K562 (cell line): ENCODE results near the gene GLIS1. TPM values are rescaled to one million over a fixed set of nuclear protein-coding genes. Genes with fewer than 3 reads are reported as not detected.

Experiments used
- ATAC-seq: fragments of 200-7000 bp; cut with Tn5 transposase; 3 replicates; pipeline ENCODE4 v1.9.1; 2020; ENCODE audit warnings: moderate library complexity
- BruUV-seq: library from RNA; stranded (reverse); fragments of 400-500 nt; replicated peaks from 2 replicates; lab custom pipeline; 2021; lab: Mats Ljungman, UMichigan
- CTCF ChIA-PET: fragments of 300-600 bp; formaldehyde crosslinking; extraction: SDS; loops from one replicate; lab custom pipeline; 2021; ENCODE audit warnings: low intra/inter-chr PET ratio; lab: Yijun Ruan, JAX
- POLR2A ChIA-PET: fragments of 300-600, 350-650 bp; sonication (Branson Sonifier 250); formaldehyde crosslinking; extraction: SDS; loops from one replicate; lab custom pipeline; 2021; ENCODE audit warnings: antibody characterized with exemption, inconsistent platforms; lab: Yijun Ruan, JAX
- DNase-seq, 4 experiments: peaks; one replicate each; pipeline versions ENCODE4 v3.0.0 to v3.0.0-alpha.2; 2011 to 2018; ENCODE audit warnings: low spot score in 3 of 4, mixed read lengths in 3 of 4; ENCODE audit errors: extremely low read depth in 1 of 4
- FAIRE-seq: peaks from 2 replicates; lab custom pipeline; 2011; peaks lifted over from hg19 to GRCh38; lab: Jason Lieb, UNC
- H2AFZ ChIP-seq: 2 replicates; pipeline ENCODE4 v1.6.0; 2011; ENCODE audit warnings: low read depth, low read length, control low read depth, inconsistent platforms
- H3K27ac ChIP-seq: fragments of 200-600 bp; 3 replicates; pipeline ENCODE4 v1.8.0; 2011; ENCODE audit warnings: low read depth, mild to moderate bottlenecking, control low read depth, inconsistent platforms, low read length, moderate library complexity, mixed read lengths; ENCODE audit errors: extremely low read depth
- H3K27me3 ChIP-seq, 2 experiments: fragments of 300-600 bp in 1 of 2; 2 replicates in 1 of 2; 3 replicates in 1 of 2; pipeline versions ENCODE4 v1.6.0 to v1.8.0; 2011; ENCODE audit warnings: inconsistent platforms in 2 of 2, low read length in 2 of 2, mild to moderate bottlenecking in 1 of 2, mixed read lengths in 1 of 2, moderate library complexity in 1 of 2; ENCODE audit not compliant: control insufficient read depth in 2 of 2, insufficient read depth in 2 of 2
- H3K36me3 ChIP-seq: fragments of 300-600 bp; 3 replicates; pipeline ENCODE4 v1.8.0; 2011; ENCODE audit warnings: mild to moderate bottlenecking, low read length, inconsistent platforms; ENCODE audit not compliant: control insufficient read depth, insufficient read depth
- H3K4me1 ChIP-seq, 2 experiments: fragments of 200-600 bp in 1 of 2; replicated peaks in 1 of 2; 2 replicates in 1 of 2; 3 replicates in 1 of 2; pipeline versions ENCODE4 v1.5.1 to v1.8.0; 2011; ENCODE audit warnings: inconsistent platforms in 2 of 2, low read length in 2 of 2, mild to moderate bottlenecking in 1 of 2, mixed read lengths in 1 of 2, moderate library complexity in 1 of 2; ENCODE audit not compliant: control insufficient read depth in 2 of 2, insufficient read depth in 2 of 2
- H3K4me2 ChIP-seq: 2 replicates; pipeline ENCODE4 v1.6.1; 2011; ENCODE audit warnings: low read length, control low read depth, inconsistent platforms, mixed read lengths; ENCODE audit not compliant: insufficient read depth
- H3K4me3 ChIP-seq: fragments of 200-600 bp; sonication (generic), shearing (Covaris generic); 2 replicates; pipeline ENCODE4 v1.5.1; 2016; ENCODE audit warnings: control low read depth, inconsistent platforms
- H3K79me2 ChIP-seq: fragments of 200-600 bp; 3 replicates; pipeline ENCODE4 v1.8.0; 2011; ENCODE audit warnings: low read length, inconsistent platforms; ENCODE audit not compliant: control insufficient read depth, insufficient read depth
- H3K9ac ChIP-seq, 2 experiments: 2 replicates each; pipeline versions ENCODE4 v1.6.0 to v1.6.1; 2011; ENCODE audit warnings: low read depth in 2 of 2, low read length in 2 of 2, control low read depth in 1 of 2, inconsistent platforms in 1 of 2, mild to moderate bottlenecking in 1 of 2, mixed read lengths in 1 of 2; ENCODE audit not compliant: insufficient read depth in 1 of 2
- H3K9me1 ChIP-seq: one replicate; pipeline ENCODE4 v1.6.0; 2011; ENCODE audit warnings: inconsistent platforms, mild to moderate bottlenecking, low read length, moderate library complexity; ENCODE audit not compliant: control insufficient read depth, insufficient read depth
- H3K9me3 ChIP-seq: replicated peaks from 2 replicates; pipeline ENCODE4 v1.5.1; 2011; ENCODE audit warnings: low read depth, low read length, inconsistent platforms; ENCODE audit not compliant: control insufficient read depth, insufficient read depth
- H4K20me1 ChIP-seq: replicated peaks from 2 replicates; pipeline ENCODE4 v1.6.1; 2011; ENCODE audit warnings: low read length, inconsistent platforms, mixed read lengths; ENCODE audit not compliant: control insufficient read depth, insufficient read depth
- BMI1 ChIP-seq: fragments of 150-350 bp; IDR thresholded peaks from 2 replicates; pipeline ENCODE4 v1.6.1; 2014; ENCODE audit warnings: low read length
- DPF2 ChIP-seq: fragments of 450-650 bp; IDR thresholded peaks from 2 replicates; pipeline ENCODE4 v1.6.1; 2016
- HDAC1 ChIP-seq, 2 experiments: fragments of 450-650 bp; IDR thresholded peaks; 2 replicates each; pipeline ENCODE4 v1.6.1; 2016 to 2017; ENCODE audit warnings: inconsistent platforms in 1 of 2, mild to moderate bottlenecking in 1 of 2, moderate library complexity in 1 of 2
- KLF13 ChIP-seq: fragments of 450-650 bp; IDR thresholded peaks from 2 replicates; pipeline ENCODE4 v1.6.1; 2016; ENCODE audit warnings: missing genetic modification characterization, low read depth, mild to moderate bottlenecking, missing compliant biosample characterization, moderate library complexity, borderline replicate concordance
- MBD1 ChIP-seq: fragments of 250-450 bp; sonication (Bioruptor Pico); IDR thresholded peaks from 2 replicates; pipeline ENCODE4 v1.8.0; 2022; ENCODE audit warnings: inconsistent platforms
- MEIS2 ChIP-seq: fragments of 450-650 bp; IDR thresholded peaks from 2 replicates; pipeline ENCODE4 v1.6.1; 2014; ENCODE audit warnings: mild to moderate bottlenecking; ENCODE audit not compliant: partially characterized antibody
- MYNN ChIP-seq, 2 experiments: sonication (generic); formaldehyde crosslinking in 1 of 2; IDR thresholded peaks; 2 replicates each; pipeline versions ENCODE4 v1.5.0 to v1.6.1; 2016 to 2020; ENCODE audit warnings: antibody characterized with exemption in 1 of 2, missing genetic modification reagents in 1 of 2
- PHF8 ChIP-seq: fragments of 200-600 bp; sonication (generic); IDR thresholded peaks from 2 replicates; pipeline ENCODE4 v1.6.1; 2012; ENCODE audit warnings: mixed run types, mild to moderate bottlenecking, inconsistent platforms, low read length, moderate library complexity, borderline replicate concordance
- PPARD ChIP-seq: fragments of 250-450 bp; sonication (Bioruptor Pico); IDR thresholded peaks from 2 replicates; pipeline ENCODE4 v1.8.0; 2022; ENCODE audit warnings: inconsistent platforms, mild to moderate bottlenecking, moderate library complexity
- RHOXF2B ChIP-seq: fragments of 250-450 bp; sonication (Bioruptor Pico); conservative IDR thresholded peaks from 2 replicates; pipeline ENCODE4 v1.5.1; 2021
- TAF1 ChIP-seq: IDR thresholded peaks from 2 replicates; pipeline ENCODE4 v1.6.1; 2011; ENCODE audit warnings: mild to moderate bottlenecking, low read length, moderate library complexity; ENCODE audit not compliant: insufficient read depth, control insufficient read depth, severe bottlenecking; ENCODE audit errors: extremely low read depth
- THRAP3 ChIP-seq: fragments of 450-650 bp; IDR thresholded peaks from 2 replicates; pipeline ENCODE4 v1.6.1; 2016; ENCODE audit warnings: mild to moderate bottlenecking, inconsistent platforms, borderline replicate concordance
- THRB ChIP-seq: fragments of 450-650 bp; formaldehyde crosslinking; conservative IDR thresholded peaks from 2 replicates; pipeline ENCODE4 v1.4.0; 2022; ENCODE audit warnings: mild to moderate bottlenecking, missing genetic modification characterization
- ZNF57 ChIP-seq: fragments of 450-650 bp; formaldehyde crosslinking; IDR thresholded peaks from 2 replicates; pipeline ENCODE4 v1.4.0; 2020; ENCODE audit warnings: mild to moderate bottlenecking, moderate library complexity
- WGBS: fragments of 100-300 bp; shearing (Covaris generic); methylation state at CpG from one replicate; pipeline ENCODE4 v1.1.6; 2016; ENCODE audit warnings: low coverage, mixed read lengths; ENCODE audit not compliant: insufficient coverage; ENCODE audit errors: missing lambda C conversion rate; 5-methylcytosine and 5-hydroxymethylcytosine counted together
- in situ Hi-C: fragments of 300-500 bp; cut with MboI; formaldehyde crosslinking; loops from 4 replicates; pipeline ENCODE4 v1.15.0; 2018; ENCODE audit warnings: inconsistent platforms, mixed read lengths
- intact Hi-C: fragments of 100-400 bp; cut with micrococcal nuclease; formaldehyde crosslinking; loops from 2 replicates; pipeline ENCODE4 v1.14.2; 2022
- polyA plus RNA-seq, 8 experiments: library from polyadenylated mRNA; depleted of rRNA in 4 of 8; stranded (reverse) in 5 of 8; unstranded in 3 of 8; fragments of >200 nt; fragmentation: Nextera tagmentation in 2 of 8; fragmentation: Illumina TruSeq in 1 of 8; extraction: Ambion mirVana in 2 of 8; extraction: Trizol in 1 of 8; gene quantifications; 2 replicates each; pipeline versions ENCODE4 v1.2.1 to v1.2.3, GENCODE V29; 2011 to 2014; ENCODE audit warnings: inconsistent platforms in 1 of 8, missing spikeins in 1 of 8
- total RNA-seq, 7 experiments: library from RNA; depleted of rRNA in 6 of 7; stranded (reverse); fragments of >200 nt in 6 of 7; fragmentation: Illumina TruSeq in 2 of 7; extraction: Trizol in 2 of 7; gene quantifications; 2 replicates each; pipeline versions ENCODE4 v1.2.1 to v1.2.3, GENCODE V29; 2011 to 2021; ENCODE audit warnings: low replicate concordance in 1 of 7

The GLIS1 gene
- total and polyA plus RNA-seq, 9 of the 15 experiments (the other 6 are each of a cell fraction or from before 2014, with no cell fraction given), result not detected

- CTCF ChIA-PET, result no interaction called here
- Histone ChIP-seq H3K4me3 (no peak overlapping the region), H3K27me3 (peaks cover 25 to 69% of the 10 kb centered on the region in 2 experiments), H3K4me2 (no peak overlapping the region), H3K4me1 (no peaks in the 10 kb centered on the region), H3K36me3 (no peaks in the 10 kb centered on the region), H3K27ac (no peak overlapping the region), H3K9ac (no peak overlapping the region), H4K20me1 (peaks cover 8% of the 10 kb centered on the region; the same call in 1 of the 2 replicates), H3K79me2 (no peaks in the 10 kb centered on the region), H3K9me1 (no peaks in the 10 kb centered on the region), H3K9me3 (no peaks in the 10 kb centered on the region), H2AFZ (no peak overlapping the region)
- no TSS peak for BruUV-seq
- in situ Hi-C loops, result no loop called here
- intact Hi-C loops, result no loop called here
- WGBS, result under 1% methylated on average over 7 of the region's 7 CpGs
- ATAC-seq (no peak), DNase-seq (no peak), FAIRE-seq (no peak)
- POLR2A ChIA-PET, result no interaction called here
- no peak for TF ChIP-seq PPARD (CRISPR knock-in tag)
- no peak for TF ChIP-seq THRAP3
- no peak for TF ChIP-seq DPF2
- no peak for TF ChIP-seq MBD1
- no peak for TF ChIP-seq TAF1
- no peak for TF ChIP-seq MEIS2
- TF ChIP-seq KLF13 (tag), result no peak
- TF ChIP-seq MYNN (IDR thresholded peaks at IDR 0.05), result no peak
- TF ChIP-seq MYNN (CRISPR knock-in tag; IDR thresholded peaks at IDR 0.05), result no peak
- TF ChIP-seq PHF8, result no peak
- no peak for TF ChIP-seq RHOXF2B (CRISPR knock-in tag)
- TF ChIP-seq THRB (CRISPR knock-in tag), result no peak
- no peak for TF ChIP-seq ZNF57
- no peak for TF ChIP-seq HDAC1 (IDR thresholded peaks at IDR 0.05)
- TF ChIP-seq BMI1, result no peak
Observed at GRCh38 chr1:53550201-53550741, 188.7 kb downstream of the GLIS1 start.
